HG03025 (cell line): ENCODE data around the gene SLIT1.

Experiments
- ATAC-seq: cut with Tn5 transposase; IDR thresholded peaks from one replicate; pipeline ENCODE4 v1.9.1; 2021; ENCODE audit warnings: mild to moderate bottlenecking, moderate library complexity; ENCODE audit not compliant: unreplicated experiment, low FRiP score

SLIT1 gene

DNA sequence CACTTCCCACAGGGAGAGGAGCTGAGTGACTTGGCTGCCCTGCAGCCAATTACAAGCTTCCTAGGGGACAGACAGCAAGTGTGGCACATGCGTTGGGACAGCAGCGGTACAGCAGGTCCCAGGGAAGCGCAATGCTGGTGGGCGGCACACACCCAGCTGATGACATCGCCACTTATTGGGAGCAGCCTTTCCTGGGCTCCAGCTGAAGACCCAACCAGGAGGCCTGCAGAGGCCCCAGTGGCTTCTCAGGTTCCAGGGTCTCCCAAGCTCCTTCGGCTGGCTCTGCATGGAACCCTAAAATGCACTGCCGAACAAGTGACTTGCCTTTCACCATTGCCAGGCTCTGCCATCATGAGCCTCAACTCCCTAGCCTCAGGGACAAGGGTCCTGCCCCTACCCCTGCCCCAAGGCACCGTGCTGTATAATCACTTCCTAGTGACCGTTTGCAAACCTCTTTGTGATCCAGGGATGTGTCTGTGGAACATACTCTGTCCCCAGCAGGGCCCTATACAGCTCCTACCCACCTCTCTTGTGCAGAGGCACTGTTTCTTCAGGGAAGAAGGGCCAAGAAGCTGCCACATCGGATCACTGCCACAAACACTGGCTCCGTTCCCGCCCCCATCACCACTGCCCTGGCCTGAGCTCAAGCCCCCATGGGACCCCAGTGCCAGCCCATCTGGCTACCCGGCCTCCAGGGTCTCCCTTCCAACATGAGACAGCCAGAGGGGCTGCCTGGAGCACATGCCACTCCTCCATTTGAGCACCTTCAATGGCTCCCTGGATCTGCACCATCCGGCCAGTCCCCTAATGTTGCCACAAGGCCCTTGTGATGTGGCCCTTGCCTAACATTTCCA, 19.3 kb upstream of the SLIT1 start:
- ATAC-seq, result no peak

DNA sequence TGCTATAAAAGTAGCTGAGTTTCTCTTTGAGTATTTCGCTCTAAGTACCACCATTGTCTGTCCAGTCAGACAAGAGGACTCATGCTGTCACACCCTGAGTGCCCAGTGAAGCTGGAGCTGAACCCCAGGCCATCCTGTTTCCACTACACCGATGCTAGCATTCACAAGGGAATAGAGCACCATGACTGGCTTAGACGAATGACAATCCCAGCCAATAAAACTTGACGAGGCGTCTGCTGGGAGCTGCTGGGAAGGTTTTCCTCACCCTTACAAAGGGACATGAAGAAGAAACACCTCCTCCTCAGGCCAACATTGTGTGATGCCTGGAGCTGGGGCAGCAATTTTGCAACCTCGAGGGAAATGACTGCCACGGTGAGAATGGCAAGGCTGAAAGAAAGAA, 17.5 kb upstream of the SLIT1 start:
- ATAC-seq, result no peak

DNA sequence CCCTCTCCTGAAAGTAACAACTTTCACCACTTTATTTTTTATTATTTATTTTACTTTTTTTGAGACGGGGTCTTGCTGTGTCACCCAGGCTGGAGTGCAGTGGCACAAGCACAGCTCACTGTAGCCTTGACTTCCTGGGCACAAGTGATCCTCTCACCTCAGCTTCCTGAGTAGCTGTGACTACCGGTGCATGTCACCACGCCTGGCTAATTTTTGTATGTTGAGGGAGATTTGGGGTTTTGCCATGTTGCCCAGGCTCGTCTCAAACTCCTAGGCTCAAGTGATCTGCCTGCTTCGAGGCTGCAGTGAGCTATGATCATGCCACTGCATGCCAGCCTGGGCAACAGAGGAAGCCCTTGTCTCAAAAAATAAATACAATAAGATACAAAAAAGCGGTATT, 14.9 kb upstream of the SLIT1 start:
- no peak for ATAC-seq

DNA sequence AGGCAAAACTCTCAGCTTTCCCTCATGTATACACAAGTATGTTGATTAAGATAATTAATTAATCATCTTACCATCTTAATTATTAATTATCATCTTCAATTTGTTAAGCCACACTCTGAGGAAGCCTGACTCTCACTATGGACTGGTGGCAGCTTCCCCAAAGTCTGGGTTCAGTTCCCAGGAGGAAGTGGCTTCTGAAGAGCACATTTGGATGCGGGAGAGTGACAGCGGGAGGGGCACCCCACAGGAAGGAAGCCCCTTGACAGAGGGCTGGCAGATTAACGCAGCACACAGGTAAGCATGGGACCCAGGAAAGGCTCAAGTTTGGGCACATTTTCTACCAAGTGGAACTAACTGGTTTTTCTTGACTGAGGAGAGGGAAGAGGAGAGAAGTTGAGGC, 13.4 kb upstream of the SLIT1 start:
- ATAC-seq, result no peak

DNA sequence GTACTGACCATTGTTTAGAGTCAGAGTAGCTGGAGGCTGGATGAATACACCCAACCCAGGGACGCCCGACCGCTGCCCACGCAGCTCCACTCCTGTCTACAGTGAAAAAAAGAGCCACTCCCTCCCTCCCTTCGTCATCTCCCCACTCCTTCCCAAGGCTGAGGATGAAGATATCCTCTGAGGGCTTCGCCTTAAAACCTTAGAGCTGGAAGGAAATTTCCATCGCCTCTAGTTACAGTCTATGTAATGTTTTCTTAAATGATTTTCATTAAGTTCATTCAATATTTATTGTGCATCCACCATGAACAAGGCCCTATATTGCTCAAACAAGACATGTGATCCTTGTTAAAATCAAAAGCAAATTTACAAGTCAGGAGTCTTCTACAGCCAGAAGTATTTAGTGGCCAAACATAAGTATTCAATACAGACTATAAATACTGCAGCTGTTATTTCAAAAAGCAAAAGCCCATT, 11.3 kb upstream of the SLIT1 start:
- no peak for ATAC-seq

DNA sequence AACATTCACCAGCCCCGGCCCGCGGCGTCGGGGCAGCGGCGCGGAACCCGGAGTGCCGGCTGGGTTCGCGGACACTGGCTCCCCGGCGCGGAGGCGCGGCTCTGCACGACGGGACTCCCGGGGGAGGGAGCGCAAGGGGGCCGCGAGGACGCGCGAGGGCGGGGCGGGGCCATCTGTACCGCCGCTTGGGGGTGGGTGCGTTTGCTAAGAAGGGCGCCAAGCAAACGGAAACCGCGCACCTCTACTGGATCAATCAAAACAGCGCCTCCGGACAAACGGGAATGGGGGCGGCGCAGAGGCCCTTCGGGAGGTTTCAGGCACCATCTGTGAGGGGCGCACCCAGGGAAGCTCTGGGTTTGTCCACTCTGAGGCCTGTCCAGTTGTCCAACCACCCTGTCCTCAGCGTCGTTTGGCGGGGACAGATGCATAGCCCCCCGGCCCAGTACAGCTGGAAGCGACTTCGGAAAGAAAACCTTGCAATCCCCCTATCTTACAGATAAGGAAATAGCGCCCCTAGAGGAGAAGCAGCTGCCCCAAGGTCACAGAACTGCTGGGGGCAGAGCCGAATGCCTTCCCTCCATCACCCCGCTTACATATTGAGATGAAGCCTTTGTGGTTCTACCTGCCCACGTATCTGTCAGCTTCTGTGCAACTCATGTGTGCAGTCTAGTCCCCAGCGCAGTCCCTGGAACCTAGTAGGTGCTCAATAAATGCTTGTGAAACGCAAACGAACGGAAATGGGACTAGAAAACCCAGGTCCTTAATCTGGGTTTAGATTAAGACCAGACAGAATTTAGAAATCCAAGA, 10.7 kb upstream of the SLIT1 start:
- ATAC-seq, result no peak

DNA sequence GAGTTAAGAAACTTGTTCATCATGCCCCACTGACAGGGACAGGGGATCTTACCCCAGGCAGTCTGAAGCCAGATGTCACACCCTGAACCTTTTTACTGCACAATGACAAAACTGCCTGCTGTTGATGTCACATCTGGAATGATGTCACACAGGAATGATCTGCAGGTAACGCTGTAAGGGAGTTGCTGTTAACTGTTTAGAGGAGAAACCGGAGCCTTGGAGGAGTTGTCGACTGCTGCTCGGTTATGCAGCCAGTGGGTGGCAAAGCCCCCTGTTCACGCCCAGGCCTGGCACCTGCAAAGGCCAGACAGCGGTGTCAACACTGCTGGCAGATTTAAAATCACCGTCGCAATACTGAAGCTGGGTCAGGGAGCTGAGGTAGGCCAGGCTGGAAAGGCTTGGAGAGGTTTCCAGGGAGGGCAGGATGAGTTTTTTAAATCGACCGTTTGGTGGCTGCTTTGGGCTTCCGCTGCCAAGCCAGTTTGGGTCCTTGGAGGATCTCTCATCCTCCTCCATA, 10.0 kb upstream of the SLIT1 start:
- no peak for ATAC-seq

DNA sequence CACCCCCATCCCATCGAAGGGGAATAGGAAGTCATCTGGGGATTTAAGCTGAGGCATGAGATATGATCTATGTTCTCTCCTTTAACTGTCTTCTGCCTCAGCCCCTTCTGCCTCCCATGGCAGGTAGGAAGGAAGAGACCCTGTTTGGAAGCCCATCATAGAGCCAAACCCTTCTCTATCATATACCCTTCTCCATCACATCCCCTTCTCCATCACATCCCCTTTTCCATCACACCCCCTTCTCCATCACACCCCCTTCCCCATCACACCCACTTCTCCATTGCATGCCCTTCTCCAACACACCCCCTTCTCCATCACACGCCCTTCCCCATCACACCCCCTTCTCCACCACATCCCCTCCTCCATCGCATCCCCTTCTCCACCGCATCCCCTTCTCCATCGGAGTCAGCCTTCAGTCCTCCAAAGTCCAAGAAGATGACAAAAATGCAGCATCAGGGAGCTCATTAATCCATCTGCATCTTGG, 7.2 kb upstream of the SLIT1 start:
- ATAC-seq, result no peak

DNA sequence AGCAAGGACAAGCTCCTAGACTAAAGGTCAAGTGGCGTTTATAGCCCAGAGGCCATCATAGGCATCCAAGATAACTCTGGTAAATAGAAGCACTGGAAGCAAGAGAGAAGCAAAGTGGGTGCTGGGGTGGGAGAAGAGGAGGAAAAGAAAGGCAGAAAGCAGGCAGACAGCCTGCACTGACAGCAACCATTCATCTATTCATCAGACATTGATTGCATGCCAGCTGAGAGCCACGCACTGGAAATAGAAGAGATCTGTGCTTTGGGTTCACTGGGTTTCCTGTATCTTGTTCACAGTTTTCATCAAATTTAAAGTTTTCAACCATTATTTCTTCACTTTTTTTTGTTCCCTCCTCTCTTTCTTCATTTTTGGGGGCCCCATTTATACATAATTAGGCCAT, 4.7 kb upstream of the SLIT1 start:
- ATAC-seq, result no peak

DNA sequence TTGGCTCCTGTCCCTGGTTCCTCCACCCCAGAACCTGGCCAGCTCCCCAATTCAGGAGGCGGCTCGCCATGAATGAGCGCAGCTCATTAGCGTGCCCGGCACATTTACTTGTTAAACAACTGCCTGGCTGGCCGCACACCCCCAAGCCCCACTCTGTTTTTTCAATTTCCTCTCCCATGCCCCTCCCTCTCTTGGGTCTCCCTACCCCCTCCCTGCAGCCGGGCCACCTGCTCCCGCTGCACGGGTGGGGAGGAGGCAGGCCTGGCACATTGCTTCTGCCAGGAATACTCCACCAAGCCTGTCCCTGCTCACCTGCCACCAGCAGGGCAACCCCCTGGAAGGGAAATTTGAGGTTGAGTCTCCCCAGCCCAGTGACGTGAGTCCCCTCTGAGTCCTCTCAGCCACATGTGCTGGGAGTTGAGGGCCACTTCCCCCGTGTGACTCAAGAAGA, 2.5 kb upstream of the SLIT1 start:
- no peak for ATAC-seq

DNA sequence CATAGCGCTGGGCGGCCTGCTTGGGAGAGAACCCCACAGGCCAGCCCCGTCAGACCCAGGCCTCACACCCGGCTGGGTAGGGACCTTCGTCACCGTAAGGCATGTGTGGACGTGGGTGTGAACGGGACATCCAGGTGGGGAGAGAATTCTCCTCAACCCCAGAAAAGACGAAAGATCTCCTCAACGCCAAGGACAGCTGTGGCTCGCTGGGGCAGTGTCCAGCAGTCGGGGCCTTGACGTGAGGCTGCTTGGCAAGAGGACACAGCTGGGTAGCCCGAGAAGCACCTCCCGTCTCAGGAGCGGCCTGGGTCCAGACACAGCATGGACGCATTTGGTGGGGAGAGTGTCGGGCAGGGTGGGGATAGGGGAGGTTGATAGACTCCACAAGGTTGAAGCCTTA, 1.2 kb upstream of the SLIT1 start:
- no peak for ATAC-seq

DNA sequence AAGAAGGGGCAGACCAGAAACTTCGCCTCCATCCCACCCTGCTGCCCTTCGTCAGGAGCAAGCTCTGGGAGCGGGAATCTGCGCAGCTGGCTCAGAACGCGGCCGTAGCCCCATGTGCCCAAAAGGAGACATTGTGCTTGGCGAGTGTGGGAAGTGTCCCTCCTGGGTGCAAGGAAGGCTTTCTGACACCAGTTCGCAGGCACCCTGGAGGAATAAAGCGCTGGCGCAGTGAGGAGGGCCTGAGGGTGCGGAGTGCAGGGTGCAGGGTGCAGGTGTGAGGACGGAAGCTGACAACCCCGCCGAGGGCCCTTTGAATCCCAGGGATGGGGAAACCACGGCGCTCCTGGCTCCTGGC, 811 bp downstream of the SLIT1 start:
- no peak for ATAC-seq

DNA sequence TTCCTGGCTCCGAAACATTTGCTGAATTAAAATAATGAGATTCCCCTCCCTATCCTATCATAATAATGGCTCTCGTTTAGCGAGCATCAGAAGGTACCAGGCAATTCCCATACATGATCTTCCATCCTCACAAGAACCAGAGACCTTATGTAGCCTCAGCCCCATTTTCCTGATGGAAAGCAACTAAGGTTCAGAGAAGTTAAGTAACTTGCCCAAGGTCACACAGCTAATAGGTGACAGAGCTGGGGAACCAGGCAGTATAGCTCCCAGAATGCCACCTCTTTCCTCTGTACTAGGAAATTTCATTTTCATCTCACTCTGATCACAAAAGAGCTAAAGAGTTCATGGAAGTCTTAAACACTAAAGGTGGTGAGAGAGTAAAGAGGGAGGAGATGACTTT, 2.4 kb downstream of the SLIT1 start:
- no peak for ATAC-seq

DNA sequence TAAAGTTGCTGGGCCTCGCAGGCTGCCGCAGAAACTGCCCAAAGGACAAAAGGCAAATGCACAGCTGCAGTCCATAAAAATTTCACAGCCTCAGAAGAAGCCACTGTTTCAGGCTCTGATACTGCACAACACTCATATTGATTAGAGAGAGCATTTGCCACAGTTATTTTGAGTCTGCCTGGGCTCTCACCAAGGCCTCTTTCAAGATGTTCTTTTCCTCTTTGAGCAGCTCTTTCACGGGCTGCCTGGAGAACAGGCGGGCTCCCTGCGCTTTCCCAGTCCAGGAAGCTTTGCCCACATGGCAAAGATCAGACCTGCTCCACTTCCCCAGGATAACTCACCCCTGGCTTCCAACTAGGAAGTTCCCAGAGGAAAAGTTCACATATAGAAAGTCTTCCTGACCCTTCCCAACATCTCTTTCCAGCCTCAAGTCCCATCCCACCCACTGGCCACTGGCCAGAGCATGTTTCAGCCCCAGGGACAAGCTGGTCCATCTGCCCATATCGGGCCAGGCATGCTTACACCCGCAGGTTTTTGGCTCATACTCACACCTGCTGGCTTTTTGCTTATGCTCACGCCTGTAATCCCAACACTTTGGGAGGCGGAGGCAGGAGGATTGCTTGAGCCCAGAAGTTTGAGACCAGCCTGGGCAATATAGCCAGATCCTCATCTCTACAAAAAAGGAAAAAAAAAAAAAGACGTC, 3.3 kb downstream of the SLIT1 start:
- no peak for ATAC-seq

DNA sequence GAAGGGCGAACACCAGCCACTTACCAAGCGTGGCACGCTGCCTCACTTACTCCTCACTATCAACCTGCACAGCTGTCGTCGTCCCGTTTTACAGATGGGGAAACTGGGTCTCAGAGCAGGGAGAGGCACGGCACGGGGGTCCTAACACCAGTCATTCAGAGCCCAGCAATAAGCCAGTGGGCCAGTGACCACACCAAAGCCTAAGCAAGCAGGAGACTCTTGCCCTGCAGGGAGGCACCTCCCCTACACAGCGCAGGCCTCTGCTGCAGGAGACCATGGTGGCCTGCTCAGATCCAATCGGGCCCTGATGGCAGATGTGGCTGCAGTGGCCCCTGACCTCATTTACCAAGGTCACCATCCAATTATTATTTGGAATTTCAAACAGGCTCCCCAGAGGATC, 4.8 kb downstream of the SLIT1 start:
- ATAC-seq, result no peak

DNA sequence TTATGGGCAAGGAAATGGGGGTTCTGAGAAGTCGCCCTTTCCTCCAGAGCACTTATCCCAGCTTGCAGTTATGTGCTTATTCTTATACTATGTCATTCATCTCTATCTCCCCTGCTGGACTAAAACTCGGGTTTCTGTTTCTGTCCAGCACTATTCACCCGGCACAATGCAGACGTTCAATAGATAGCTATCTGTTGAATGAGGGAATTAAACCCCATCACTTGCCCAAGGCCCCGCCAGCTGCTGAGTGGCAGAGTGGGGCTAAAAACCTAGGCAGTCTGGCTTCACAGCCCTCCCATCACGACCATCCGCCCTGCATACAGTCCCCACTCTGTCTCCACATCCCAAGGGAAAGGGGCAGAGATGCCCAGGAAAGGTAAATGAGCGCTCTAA, 5.4 kb downstream of the SLIT1 start:
- ATAC-seq, result no peak

DNA sequence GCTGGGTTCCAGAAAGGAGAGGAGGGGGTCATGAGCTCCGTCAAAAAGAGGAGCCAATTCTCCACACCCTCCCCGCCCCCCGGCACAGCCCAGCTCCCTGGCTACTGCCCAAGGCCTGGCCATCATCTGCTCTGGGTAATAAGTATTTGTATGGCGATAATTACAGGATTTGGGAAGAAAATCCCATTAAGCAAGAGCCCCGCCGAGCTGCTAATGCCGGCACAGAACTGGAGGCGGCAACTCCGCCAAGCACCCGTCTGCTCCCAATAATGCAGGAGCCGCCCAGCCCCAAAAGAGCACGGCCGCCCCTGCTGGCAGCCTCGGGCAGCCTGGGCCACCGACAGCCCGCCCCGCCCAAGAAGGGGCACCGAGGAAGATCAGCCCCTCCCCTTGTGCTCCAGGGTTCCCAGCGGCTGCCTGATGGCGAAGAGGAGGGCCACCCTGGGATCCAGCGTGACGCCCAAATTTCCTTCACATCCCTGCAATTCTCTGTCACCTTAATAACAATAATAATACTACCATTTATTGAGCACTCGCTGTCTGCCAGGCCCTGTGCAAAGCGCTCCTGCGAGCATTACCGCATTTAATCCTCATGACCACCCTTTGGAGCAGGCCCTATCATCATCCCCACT, 5.9 kb downstream of the SLIT1 start:
- no peak for ATAC-seq

DNA sequence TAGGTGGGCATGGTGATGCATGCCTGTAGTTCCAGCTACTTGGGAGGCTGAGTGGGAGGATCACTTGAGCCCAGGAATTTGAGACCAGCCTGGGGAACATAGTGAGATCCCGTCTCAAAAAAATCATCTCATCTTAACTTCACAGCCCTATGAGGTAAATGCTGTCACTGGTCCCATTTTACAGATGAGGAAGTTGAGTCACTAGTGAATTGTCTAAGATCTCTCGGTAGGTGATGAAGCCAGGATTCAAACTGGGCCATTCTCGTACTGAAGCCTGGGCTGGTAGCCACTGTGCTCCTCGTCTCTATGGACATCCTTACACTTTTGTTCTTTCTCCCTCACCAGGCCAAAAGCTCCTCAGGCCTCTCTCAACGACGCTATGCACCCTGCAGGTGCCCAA, 6.4 kb downstream of the SLIT1 start:
- ATAC-seq, result no peak

DNA sequence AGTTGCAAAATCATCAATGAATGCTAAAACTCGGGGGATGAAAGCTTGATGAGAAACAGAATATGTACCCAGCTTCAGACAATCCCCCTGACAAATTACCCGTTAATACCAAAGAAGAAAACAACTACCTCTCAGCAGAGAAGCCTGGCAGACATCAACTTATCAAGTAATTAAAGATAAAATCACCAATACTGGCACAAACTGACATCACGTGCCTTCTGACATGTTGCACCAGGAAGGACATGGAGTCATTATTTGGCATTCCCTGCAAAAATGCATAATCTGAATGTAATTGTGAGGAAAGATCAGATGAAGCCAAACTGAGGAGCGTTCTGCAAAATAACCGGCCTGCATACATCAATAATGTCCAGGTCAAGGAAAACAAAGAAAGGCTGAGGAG, 7.7 kb downstream of the SLIT1 start:
- no peak for ATAC-seq

DNA sequence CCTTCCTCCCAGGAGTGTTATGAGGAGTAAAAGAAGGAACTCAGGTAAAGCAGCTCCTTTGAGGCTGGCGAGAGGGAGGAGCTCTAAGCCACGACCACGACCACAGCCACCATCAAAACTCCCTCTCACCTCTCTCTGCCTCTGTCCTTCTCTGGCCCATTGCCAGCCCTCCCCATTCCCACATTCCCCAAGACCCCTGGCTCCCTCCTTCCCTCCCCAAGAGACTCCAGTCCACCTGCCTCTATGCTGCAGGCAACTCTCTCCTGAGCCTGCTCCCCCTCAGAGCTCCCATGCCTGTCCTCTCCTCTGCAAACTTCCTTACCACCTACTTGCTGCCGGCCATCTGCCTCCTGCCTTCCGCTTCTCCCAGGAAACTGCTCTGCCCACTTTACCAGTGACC, 9.5 kb downstream of the SLIT1 start:
- no peak for ATAC-seq
